ENCODE measurements around the gene SMARCA5.
"Not testable (repeated sequence)": the region's sequence is repeated elsewhere in the genome, so short reads cannot be mapped to it uniquely, and the experiment has no call there.

SMARCA5 gene

GRCh38 chr4:143513314-143514168 lies at the start of gene SMARCA5:
Gene SMARCA5 (plus strand): TSS chr4:143513702. CDS start chr4:143513925, 223 bp downstream.
- peak; percentile 93 for DNase-seq

- DNase-seq, result no peak
Observed at GRCh38 chr4:143473334-143474126, 40.0 kb upstream of the SMARCA5 start.

- DNase-seq, result no peak
Observed at GRCh38 chr4:143477487-143477886, 36.0 kb upstream of the SMARCA5 start.

GRCh38 chr4:143481361-143481760 lies 32.1 kb upstream of the SMARCA5 start:
- DNase-seq, result no peak

- DNase-seq, result no peak
Observed at GRCh38 chr4:143482840-143483239, 30.7 kb upstream of the SMARCA5 start.

GRCh38 chr4:143486314-143486713 lies 27.2 kb upstream of the SMARCA5 start:
- no peak for DNase-seq

GRCh38 chr4:143488687-143489086 lies 24.8 kb upstream of the SMARCA5 start:
- DNase-seq, result no peak

GRCh38 chr4:143489106-143489505 lies 24.4 kb upstream of the SMARCA5 start:
- DNase-seq, result no peak

GRCh38 chr4:143498021-143498420 lies 15.5 kb upstream of the SMARCA5 start:
- no peak for DNase-seq

GRCh38 chr4:143502231-143502630 lies 11.3 kb upstream of the SMARCA5 start:
- no peak for DNase-seq

GRCh38 chr4:143506031-143506430 lies 7.5 kb upstream of the SMARCA5 start:
- no peak for DNase-seq

- no peak for DNase-seq
Observed at GRCh38 chr4:143511906-143512305, 1.6 kb upstream of the SMARCA5 start.

GRCh38 chr4:143512978-143513313 lies 556 bp upstream of the SMARCA5 start:
- no peak for DNase-seq

GRCh38 chr4:143514169-143514495 lies 630 bp downstream of the SMARCA5 start:
- DNase-seq, result no peak

- DNase-seq, result peak; percentile 3
Observed at GRCh38 chr4:143514497-143514896, 995 bp downstream of the SMARCA5 start.

GRCh38 chr4:143514901-143515300 lies 1.4 kb downstream of the SMARCA5 start:
- DNase-seq, result no peak

- no peak for DNase-seq
Observed at GRCh38 chr4:143515905-143516304, 2.4 kb downstream of the SMARCA5 start.

- no peak for DNase-seq
Observed at GRCh38 chr4:143517764-143518163, 4.3 kb downstream of the SMARCA5 start.

GRCh38 chr4:143524211-143524610 lies 10.7 kb downstream of the SMARCA5 start:
- no peak for DNase-seq

- not testable (repeated sequence) for DNase-seq
Observed at GRCh38 chr4:143528046-143528445, 14.5 kb downstream of the SMARCA5 start.

- DNase-seq, result no peak
Observed at GRCh38 chr4:143531380-143531779, 17.9 kb downstream of the SMARCA5 start.

GRCh38 chr4:143531788-143532491 lies 18.4 kb downstream of the SMARCA5 start:
- no peak for DNase-seq

GRCh38 chr4:143538979-143539669 lies 25.6 kb downstream of the SMARCA5 start:
- DNase-seq, result no peak
